Liver (tissue), 9 donors: Measurements from ENCODE around the gene RBM47. TPM values are rescaled to one million over a fixed set of nuclear protein-coding genes. Genes with fewer than 3 reads are reported as not detected.

Source experiments
- DNase-seq: peaks from one replicate; pipeline ENCODE4 v3.0.0-alpha.2; 2017; ENCODE audit warnings: low spot score
- H3K27ac ChIP-seq, 2 donors: one replicate each; pipeline ENCODE4 v1.7.0; 2013; ENCODE audit warnings: inconsistent platforms in 2 of 2, low read length in 2 of 2, control low read depth in 1 of 2, low read depth in 1 of 2, mild to moderate bottlenecking in 1 of 2
- H3K27me3 ChIP-seq, 4 donors: one replicate each; pipeline versions ENCODE4 v1.6.1 to v1.7.0; 2013; ENCODE audit warnings: low read length in 3 of 4, inconsistent platforms in 1 of 4, mild to moderate bottlenecking in 1 of 4, moderate library complexity in 1 of 4; ENCODE audit not compliant: control insufficient read depth in 4 of 4, insufficient read depth in 4 of 4
- H3K36me3 ChIP-seq, 4 donors: one replicate each; pipeline versions ENCODE4 v1.6.1 to v1.7.0; 2013; ENCODE audit warnings: low read length in 3 of 4, mild to moderate bottlenecking in 3 of 4, low read depth in 1 of 4, moderate library complexity in 1 of 4; ENCODE audit not compliant: control insufficient read depth in 4 of 4, insufficient read depth in 3 of 4
- H3K4me1 ChIP-seq, 4 donors: one replicate each; pipeline versions ENCODE4 v1.6.1 to v1.7.0; 2013; ENCODE audit warnings: low read length in 3 of 4, mild to moderate bottlenecking in 3 of 4, moderate library complexity in 1 of 4; ENCODE audit not compliant: control insufficient read depth in 4 of 4, insufficient read depth in 4 of 4
- H3K4me3 ChIP-seq, 3 donors: one replicate each; pipeline versions ENCODE4 v1.6.1 to v1.7.0; 2013; ENCODE audit warnings: low read length in 3 of 3, control low read depth in 1 of 3, low read depth in 1 of 3, mild to moderate bottlenecking in 1 of 3
- H3K9ac ChIP-seq, 2 donors: one replicate each; pipeline ENCODE4 v1.7.0; 2013; ENCODE audit warnings: low read length in 2 of 2, mild to moderate bottlenecking in 2 of 2, moderate library complexity in 2 of 2, control low read depth in 1 of 2, low read depth in 1 of 2
- H3K9me3 ChIP-seq, 4 donors: one replicate each; pipeline versions ENCODE4 v1.6.1 to v1.7.0; 2013; ENCODE audit warnings: low read length in 3 of 4; ENCODE audit not compliant: control insufficient read depth in 4 of 4
- ATF3 ChIP-seq: IDR thresholded peaks from 2 replicates; pipeline ENCODE4 v1.6.1; 2016; ENCODE audit warnings: antibody characterized with exemption
- CTCF ChIP-seq: fragments of 150-350 bp; IDR thresholded peaks from 2 replicates; pipeline ENCODE4 v1.5.1; 2017; ENCODE audit warnings: improper control_type of control experiment, low read depth, low read length; ENCODE audit not compliant: missing input control
- FOXA1 ChIP-seq: IDR thresholded peaks from 2 replicates; pipeline ENCODE4 v1.6.1; 2016; ENCODE audit warnings: antibody characterized with exemption
- FOXA2 ChIP-seq: IDR thresholded peaks from 2 replicates; pipeline ENCODE4 v1.6.1; 2016; ENCODE audit warnings: antibody characterized with exemption
- GABPA ChIP-seq, 2 donors: IDR thresholded peaks in 1 of 2; conservative IDR thresholded peaks in 1 of 2; 2 replicates each; pipeline ENCODE4 v1.6.1; 2016; ENCODE audit warnings: antibody characterized with exemption in 2 of 2, mild to moderate bottlenecking in 1 of 2, moderate library complexity in 1 of 2
- HNF4A ChIP-seq, 2 donors: conservative IDR thresholded peaks; 2 replicates each; pipeline ENCODE4 v1.6.1; 2016; ENCODE audit warnings: antibody characterized with exemption in 2 of 2, mild to moderate bottlenecking in 2 of 2
- HNF4G ChIP-seq: IDR thresholded peaks from 2 replicates; pipeline ENCODE4 v1.6.1; 2016; ENCODE audit warnings: antibody characterized with exemption
- NR2F2 ChIP-seq: IDR thresholded peaks from 2 replicates; pipeline ENCODE4 v1.6.1; 2016; ENCODE audit warnings: antibody characterized with exemption
- RAD21 ChIP-seq, 2 donors: IDR thresholded peaks; 2 replicates each; pipeline ENCODE4 v1.6.1; 2016; ENCODE audit warnings: antibody characterized with exemption in 2 of 2, mild to moderate bottlenecking in 2 of 2
- REST ChIP-seq: IDR thresholded peaks from 2 replicates; pipeline ENCODE4 v1.6.1; 2016; ENCODE audit warnings: antibody characterized with exemption, mild to moderate bottlenecking
- RXRA ChIP-seq, 2 donors: IDR thresholded peaks; 2 replicates each; pipeline ENCODE4 v1.6.1; 2017 to 2018; ENCODE audit warnings: antibody characterized with exemption in 2 of 2, mild to moderate bottlenecking in 1 of 2
- SP1 ChIP-seq: IDR thresholded peaks from 2 replicates; pipeline ENCODE4 v1.6.1; 2018; ENCODE audit warnings: antibody characterized with exemption, mild to moderate bottlenecking
- TAF1 ChIP-seq: conservative IDR thresholded peaks from 2 replicates; pipeline ENCODE4 v1.6.1; 2016; ENCODE audit warnings: antibody characterized with exemption, mild to moderate bottlenecking
- YY1 ChIP-seq: IDR thresholded peaks from 2 replicates; pipeline ENCODE4 v1.6.1; 2016; ENCODE audit warnings: antibody characterized with exemption, mild to moderate bottlenecking
- ZBTB33 ChIP-seq: IDR thresholded peaks from 2 replicates; pipeline ENCODE4 v1.6.1; 2016; ENCODE audit warnings: antibody characterized with exemption
- WGBS: extraction: QIAGEN DNeasy Blood & Tissue Kit; methylation state at CpG from one replicate; pipeline ENCODE4 v1.1.7; 2013; 5-methylcytosine and 5-hydroxymethylcytosine counted together
- polyA plus RNA-seq, 2 donors: library from polyadenylated mRNA; stranded (reverse) in 1 of 2; unstranded in 1 of 2; fragments of 200-250 nt in 1 of 2; fragments of >200 nt in 1 of 2; fragmentation: Nextera tagmentation in 1 of 2; extraction: Ambion mirVana in 1 of 2; gene quantifications; one replicate each; pipeline versions ENCODE4 v1.2.1 to v1.2.3, GENCODE V29; 2013 to 2015
- total RNA-seq, 2 donors: library from RNA; depleted of rRNA; stranded (reverse); fragments of >200 nt; gene quantifications; one replicate each; pipeline ENCODE4 v1.2.3, GENCODE V29; 2014
- donor health status: healthy.
- donor health status: healthy.
- donor health status: healthy.
- donor health status: healthy.
- donor health status: healthy.

Gene RBM47
- total and polyA plus RNA-seq, 4 donors, result 16.5 to 81.2 (median 24.7) TPM

GRCh38 chr4:40601641-40602040 is 28.0 kb downstream of the RBM47 start:
- Histone ChIP-seq H3K36me3 (peaks cover 0 to under 1% (median 0%) of the 10 kb centered on the region in 4 donors), H3K4me3 (no peak overlapping the region), H3K9me3 (no peaks in the 10 kb centered on the region), H3K27ac (peak overlapping the region in 1 of 2 donors; percentile 63), H3K4me1 (peaks cover 0 to 5% (median 1%) of the 10 kb centered on the region in 4 donors), H3K9ac (no peak overlapping the region), H3K27me3 (no peaks in the 10 kb centered on the region)
- TF ChIP-seq HNF4A (conservative IDR thresholded peaks at IDR 0.05) (no peak), REST (no peak), FOXA2 (no peak), YY1 (no peak), TAF1 (no peak), HNF4G (no peak)
- 87% methylated on average over 7 of the region's 7 CpGs for WGBS
- no peak for DNase-seq

GRCh38 chr4:40600850-40601249 is 28.8 kb downstream of the RBM47 start:
- WGBS, result 92% methylated on average over 10 of the region's 10 CpGs
- TF ChIP-seq SP1 (no peak), GABPA (IDR thresholded peaks at IDR 0.05 in 1 of 2, conservative IDR thresholded peaks at IDR 0.05 in 1 of 2) (no peak), RXRA (IDR thresholded peaks at IDR 0.05) (no peak), CTCF (no peak), YY1 (no peak), HNF4G (no peak), FOXA1 (no peak), ATF3 (no peak), RAD21 (IDR thresholded peaks at IDR 0.05) (no peak)
- Histone ChIP-seq H3K4me3 (no peak overlapping the region), H3K27ac (peak overlapping the region in 1 of 2 donors; percentile 63), H3K9me3 (no peaks in the 10 kb centered on the region), H3K36me3 (peaks cover 0 to 3% (median 1%) of the 10 kb centered on the region in 4 donors), H3K9ac (no peak overlapping the region), H3K4me1 (no peaks in the 10 kb centered on the region), H3K27me3 (no peaks in the 10 kb centered on the region)
- DNase-seq, result no peak

- H3K36me3 ChIP-seq, result peaks cover 0 to 7% (median 4%) of the 10 kb centered on the region in 4 donors
- WGBS, result 89% methylated on average over 2 of the region's 2 CpGs
- peaks cover 0 to 4% (median 0%) of the 10 kb centered on the region in 4 donors for H3K4me1 ChIP-seq
- H3K9me3 ChIP-seq, result no peaks in the 10 kb centered on the region
- no peaks in the 10 kb centered on the region for H3K27me3 ChIP-seq
- no peak overlapping the region for H3K4me3 ChIP-seq
- DNase-seq, result no peak
- H3K27ac ChIP-seq, result no peak overlapping the region
- no peak overlapping the region for H3K9ac ChIP-seq
- no peak for TF ChIP-seq ATF3
- TF ChIP-seq FOXA1, result no peak
- TF ChIP-seq NR2F2, result no peak
- TF ChIP-seq REST, result no peak
- no peak for TF ChIP-seq ZBTB33
- no peak for TF ChIP-seq RXRA (IDR thresholded peaks at IDR 0.05)
- no peak for TF ChIP-seq HNF4A (conservative IDR thresholded peaks at IDR 0.05)
- TF ChIP-seq YY1, result no peak
- TF ChIP-seq GABPA (IDR thresholded peaks at IDR 0.05 in 1 of 2, conservative IDR thresholded peaks at IDR 0.05 in 1 of 2), result no peak
- no peak for TF ChIP-seq RAD21 (IDR thresholded peaks at IDR 0.05)
Observed at GRCh38 chr4:40599431-40599830, 30.2 kb downstream of the RBM47 start.
